Smooth muscle cell of the brain vasculature (primary cell): Measurements from ENCODE around the gene DNMT3A.

Experiments
- DNase-seq: peaks from one replicate; pipeline ENCODE4 v3.0.0-alpha.2; 2012; ENCODE audit warnings: low read depth, low spot score

The DNMT3A gene

DNA sequence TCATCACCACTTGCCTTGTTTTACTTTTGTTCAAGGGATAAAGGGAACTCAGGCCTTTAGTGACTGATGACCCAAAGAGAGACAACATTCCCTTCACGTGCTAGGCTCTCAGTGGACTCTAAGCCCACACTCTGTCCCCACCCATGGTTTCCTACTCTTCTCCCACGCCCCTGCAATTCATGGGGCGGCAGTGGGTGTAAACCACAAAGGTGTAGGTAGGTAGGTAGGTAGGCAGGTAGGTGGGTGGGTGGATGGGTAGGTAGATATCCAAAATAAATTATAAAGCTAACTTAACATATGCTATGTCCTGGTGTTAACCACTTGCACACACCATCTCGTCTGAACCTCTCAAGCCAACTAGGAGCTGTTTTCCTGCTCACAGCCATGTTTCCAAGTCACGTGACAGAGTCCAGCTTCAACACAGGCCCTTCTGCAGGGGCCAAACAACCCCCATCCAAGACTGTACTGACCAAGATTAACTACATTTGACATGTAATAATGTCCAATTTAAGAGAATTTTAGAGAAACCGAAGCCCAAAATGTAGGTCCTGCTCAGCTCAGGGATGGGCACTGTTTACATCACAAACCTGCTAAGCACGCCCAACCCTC lies 33.7 kb downstream of the DNMT3A start:
- no peak for DNase-seq

DNA sequence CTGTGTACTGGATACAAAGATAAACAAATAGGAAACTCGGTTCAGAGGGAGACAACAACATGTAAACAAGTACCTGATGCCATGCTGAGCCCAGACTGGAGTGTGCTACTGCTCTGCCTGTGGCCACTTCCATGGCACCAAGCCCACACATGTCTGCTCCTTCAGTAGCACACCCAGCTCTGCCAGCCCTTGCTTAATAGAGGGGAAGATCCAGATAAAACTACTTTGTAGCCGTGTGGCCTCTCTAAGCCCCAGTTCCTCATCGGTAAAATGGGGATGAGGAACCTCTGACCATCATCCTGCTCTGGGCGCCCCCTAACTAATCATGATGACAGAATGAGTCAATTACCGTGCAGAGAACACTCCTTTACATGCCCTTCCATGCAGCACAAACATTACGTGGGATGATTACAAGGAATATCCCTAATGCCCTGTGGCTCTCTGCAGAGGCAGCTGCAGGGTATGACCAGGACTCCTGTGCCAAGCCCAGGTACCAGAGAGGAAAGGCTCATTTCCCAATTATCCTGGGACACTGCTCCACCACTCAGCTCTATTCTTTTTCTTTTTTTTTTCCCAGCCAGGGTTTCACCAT lies 34.9 kb downstream of the DNMT3A start:
- no peak for DNase-seq

DNA sequence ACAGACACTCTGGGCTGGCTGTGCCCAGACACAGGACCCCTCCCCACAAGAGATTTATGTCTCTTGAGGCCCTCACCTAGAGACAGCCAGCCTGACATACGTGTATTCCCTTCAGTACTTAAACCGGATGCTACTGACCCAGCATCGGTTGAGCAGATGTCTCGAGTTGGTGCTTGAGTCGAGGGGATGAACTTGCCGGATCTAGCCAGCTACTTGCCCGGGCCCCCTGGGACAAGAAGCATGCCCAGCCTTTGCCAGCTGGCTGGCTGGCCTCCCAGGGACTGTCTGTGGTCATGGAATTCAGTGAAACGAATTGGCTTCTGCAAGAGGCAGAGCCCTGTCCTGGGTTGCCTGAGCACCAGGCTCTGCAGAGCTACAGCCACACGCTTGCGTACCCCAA lies 36.0 kb downstream of the DNMT3A start:
- no peak for DNase-seq

DNA sequence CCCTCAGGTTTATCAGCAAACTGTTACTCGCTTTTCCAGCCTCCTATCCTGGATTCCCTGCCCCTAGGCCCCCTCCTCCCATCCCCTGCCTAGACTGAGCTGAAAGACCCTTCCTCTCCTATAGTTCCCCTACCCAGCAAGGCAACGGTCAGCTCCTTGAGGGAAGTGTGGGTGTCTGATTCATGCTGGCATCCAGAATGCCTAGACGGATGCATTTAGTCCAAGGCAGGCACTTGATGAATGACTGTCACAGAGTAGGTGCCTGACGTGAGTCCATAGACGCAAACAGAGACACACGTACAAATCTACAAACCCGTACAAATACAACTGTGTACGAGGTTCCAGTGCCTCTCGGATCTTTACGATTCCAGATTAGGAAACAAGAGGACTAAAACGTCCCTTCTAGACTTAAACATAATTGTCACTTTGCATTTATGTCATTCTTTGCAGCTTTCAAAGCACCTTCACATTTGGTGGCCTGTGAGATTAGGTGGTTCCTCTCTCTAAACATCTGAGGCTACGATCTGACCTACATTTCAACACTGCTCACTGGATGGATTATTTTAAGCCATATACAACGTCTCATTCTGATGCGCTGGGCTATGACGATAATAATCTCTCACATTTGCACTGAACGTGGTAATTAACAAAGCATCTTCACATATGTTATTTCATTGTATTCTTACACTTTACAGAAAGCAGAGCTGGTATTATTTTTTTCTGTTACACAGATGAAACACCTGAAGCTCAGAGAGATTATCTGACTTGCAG lies 36.7 kb downstream of the DNMT3A start:
- DNase-seq = no peak

DNA sequence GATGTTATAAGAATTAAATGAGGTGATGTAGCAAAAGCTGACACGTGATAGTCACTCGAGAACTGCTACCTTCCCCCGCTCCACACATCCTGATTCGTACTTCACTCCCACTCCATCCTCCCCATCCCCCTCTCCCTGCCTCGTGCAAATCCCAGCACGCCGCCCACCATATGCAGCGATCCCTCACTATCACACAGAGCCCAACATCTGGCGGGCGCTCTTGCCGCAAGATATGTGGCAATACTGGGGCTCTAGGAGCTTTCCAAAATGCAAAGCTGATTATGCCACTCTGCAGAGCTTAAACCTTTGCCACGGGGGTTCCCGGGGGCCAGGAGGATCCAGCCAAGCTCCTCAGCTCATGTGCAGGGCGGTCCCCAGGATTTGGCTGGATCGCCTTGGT lies 37.4 kb downstream of the DNMT3A start:
- DNase-seq = no peak

DNA sequence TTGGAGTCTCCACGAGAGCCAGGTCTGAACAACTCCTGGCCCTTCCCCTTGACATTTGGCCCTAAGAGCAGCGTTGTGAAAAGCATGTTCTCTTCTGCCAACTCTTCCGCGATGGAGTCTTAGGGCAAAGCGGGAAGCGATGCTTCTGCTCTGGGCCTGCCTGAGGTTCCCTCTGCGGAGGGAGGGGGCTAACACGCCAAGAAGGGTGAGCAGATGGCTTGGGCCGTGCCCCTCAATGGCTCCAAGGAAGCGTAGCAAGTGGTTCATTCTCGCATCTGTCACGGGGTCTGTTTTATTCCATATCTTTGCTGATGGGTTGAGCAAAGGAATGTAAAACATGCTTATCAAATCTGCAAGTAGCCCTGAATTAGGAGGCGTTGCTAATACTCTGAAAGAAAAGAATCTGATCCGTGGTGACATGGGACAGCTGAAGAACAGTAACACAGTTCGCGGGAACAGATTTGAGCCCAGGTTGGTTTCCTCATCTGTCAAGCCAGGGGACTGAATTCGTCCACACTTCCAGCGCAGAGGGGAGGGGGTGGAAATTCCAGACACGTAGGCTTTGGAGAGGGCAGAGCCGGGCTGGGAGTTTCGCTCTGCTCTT lies 38.0 kb downstream of the DNMT3A start:
- DNase-seq = no peak

DNA sequence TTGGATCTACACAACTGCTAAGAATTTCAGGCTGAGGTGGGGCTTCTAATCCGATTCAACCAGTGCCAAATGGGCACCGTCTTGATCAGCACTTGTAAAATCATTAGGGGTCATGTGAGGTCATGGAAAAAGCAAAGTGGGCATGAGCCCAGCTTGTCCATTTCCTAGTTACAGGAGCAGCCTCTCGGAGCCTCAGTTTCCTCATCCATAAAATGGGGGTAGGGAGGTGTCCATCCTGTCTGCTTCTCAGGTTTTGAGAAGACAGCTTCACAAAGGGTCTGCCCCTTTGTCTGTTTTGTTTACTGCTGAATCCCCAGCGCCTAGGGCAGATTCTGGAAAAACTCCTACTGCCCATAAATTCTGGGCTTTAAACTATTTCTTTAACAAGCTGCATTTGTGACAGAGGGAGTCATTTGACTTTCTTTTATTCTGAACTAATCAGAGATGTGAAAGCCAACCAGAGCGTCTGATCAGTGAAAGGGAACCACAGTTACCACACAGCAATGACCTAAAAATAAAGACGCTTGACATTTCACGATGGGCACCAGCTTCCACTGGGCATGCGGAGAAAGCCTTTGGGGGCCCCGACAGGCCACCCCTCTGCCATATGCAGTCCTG lies 38.9 kb downstream of the DNMT3A start:
- no peak for DNase-seq

DNA sequence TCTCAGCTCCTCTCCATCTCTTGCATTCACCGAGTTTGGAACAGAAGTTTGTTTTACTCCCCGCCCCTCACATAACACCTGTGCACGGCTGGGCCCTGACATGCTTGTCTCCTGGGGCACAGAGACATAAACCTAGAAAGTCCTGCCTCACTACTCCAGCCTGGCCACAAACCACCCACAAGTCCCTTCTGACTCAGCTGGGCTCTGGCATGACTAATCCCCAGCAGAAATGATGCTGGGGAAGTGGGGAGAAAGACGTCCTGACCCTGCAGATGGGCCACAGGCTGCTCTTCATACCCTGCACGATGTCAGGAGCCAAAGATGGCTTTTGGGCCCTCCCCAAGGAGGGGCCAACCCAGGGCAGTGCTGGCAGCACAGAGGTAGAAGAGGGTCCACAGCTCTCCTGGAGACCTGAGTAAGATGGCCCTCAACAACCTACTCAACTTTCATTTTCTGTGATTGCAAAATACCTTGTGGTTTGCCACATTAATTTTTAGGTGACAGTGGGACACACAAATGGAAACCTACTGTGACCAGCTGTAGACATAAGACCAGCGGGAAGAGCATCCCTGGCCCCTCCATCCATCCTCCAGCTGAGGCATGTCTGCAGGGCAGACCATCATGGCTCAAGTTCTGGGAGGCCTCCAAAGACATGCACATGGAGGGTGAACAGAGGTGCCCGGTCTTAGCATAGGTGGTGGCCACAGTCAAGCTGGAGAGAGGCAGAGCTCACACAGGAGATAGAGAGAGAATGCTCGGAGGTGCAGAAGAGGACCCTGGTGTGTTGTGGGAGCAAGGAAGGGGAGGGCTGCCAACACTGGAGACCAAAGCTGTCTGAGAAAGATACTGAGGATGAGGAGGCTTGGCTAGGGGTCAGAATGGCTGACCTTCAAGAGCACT lies 40.0 kb downstream of the DNMT3A start:
- DNase-seq = no peak

DNA sequence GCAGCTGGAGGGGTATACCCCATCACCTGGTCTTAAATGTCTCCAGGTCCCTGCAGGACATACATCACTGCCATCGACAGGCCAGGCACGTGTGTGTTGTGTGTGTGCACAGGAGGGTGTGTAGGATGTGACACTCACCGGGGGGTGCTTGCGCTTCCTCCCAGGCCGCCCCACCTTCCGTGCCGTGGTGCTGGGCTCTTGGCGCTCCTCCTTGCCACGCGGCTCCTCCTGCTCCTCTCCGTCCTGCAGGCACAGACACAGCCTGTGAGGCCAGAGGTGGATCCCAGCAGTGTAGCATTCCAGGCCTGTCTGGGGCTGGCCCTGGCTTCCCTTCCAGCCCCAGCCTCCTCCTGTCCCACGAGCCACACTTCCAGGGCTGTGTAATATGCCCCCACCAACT lies 41.7 kb downstream of the DNMT3A start:
- DNase-seq = no peak

DNA sequence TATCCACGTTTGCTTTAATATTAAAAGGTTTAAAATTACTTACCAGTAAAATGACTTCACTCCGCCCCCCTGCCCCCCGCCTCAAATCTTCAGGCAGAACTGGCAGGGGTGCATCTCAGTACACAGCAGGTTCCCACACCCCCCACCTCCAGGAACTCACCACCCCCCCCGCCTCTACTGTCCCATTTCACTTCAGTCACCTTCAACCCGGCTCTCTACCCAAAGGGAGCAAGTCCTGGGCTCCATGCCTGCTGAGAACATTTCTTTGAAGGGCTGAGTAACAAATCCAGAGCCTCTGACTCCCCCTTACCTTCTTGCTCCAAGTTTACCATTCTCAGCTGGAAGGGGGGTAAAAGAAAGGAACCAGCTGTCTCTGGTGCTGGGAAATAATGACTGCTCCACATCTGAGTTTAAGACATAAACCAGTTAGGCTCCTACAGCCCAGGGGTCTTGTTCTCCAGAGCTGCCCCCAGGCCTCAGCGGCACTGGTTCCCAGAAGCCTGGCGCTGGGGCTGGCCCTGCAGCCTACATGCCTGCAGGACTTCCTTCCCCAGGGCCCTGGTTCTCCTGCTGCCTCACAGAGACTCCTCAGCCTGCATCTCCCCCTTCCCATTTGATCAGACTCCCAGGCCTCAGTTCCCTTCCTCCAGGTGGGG lies 42.8 kb downstream of the DNMT3A start:
- no peak for DNase-seq

DNA sequence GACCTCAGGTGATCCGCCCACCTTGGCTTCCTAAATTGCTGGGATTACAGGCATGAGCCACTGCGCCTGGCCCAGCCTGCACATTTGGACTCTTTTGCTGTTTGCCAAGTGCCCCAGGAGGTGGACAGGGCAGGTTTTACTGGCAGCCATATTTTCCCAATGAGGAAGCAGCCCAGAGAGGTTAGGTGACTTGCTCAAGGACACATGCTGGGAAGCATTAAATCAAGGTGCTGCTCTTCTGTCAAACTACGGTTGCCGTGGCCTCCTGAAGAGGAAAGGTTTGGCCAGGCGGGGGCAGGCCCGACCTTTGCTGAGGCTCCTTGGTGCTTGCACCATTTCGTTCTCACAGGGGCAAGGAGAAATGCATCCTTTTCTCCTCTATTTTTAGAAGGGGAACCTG lies 44.0 kb downstream of the DNMT3A start:
- no peak for DNase-seq

DNA sequence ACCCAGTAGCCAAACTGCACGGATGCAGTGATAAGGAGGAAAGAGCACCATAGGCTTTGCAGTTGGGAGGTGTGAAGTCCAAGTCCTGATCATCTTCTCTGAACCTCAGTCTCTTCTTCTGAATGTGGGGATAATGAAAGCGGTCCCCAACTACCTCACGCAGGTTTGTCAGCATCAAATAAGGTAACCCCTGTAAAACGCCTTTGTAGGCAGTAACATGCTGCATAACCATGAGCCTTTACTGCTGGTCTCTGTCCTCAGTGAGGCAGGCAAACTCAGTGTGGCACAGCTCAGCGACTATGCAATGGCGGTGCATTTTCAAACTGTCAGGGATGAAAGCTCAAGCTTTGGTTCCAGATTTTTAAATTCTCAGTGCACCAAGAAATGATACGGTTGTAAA lies 46.1 kb downstream of the DNMT3A start:
- no peak for DNase-seq

DNA sequence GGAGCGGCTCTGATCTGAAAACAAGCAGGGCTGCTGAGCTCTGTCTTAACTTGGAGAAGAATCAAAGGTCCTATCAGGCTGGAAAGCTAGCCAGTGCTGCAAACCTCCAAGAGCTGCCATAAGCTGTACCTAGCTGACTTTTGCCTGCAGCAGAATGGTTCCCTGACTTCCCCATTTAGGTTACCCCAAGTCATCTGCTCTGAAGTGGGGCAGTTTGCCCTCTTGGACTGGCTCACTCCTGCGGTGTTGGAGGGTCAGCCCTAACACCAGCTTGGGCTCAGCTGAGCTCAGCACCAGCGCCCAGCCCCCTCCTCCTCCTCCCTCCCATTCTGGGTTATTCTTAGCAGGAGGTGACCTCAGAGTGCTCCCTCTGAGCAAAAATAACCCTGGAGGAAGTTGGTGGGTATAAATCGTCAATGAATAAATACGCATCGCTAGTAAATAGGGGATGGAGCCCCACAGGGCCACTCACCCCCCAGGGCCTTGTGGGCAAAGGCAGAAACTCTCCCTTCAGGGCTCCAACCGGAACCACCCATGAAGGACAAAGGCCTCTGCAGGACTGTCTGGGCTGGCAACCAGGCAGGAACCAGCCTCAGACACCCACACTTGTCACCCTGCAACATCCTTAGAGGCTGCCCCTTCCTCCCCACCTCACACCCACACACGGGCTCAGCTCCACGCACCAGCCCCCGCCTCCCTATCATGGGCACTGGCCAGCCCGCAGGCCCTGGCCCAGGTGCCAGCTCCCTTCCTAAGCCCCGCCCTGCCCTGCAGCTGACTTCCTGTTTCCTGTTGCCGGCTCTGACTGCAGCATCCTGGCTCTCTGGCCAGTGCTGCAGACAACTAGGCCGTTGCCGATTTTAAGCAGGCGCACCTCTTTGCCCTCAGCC lies 46.9 kb downstream of the DNMT3A start:
- DNase-seq = no peak

DNA sequence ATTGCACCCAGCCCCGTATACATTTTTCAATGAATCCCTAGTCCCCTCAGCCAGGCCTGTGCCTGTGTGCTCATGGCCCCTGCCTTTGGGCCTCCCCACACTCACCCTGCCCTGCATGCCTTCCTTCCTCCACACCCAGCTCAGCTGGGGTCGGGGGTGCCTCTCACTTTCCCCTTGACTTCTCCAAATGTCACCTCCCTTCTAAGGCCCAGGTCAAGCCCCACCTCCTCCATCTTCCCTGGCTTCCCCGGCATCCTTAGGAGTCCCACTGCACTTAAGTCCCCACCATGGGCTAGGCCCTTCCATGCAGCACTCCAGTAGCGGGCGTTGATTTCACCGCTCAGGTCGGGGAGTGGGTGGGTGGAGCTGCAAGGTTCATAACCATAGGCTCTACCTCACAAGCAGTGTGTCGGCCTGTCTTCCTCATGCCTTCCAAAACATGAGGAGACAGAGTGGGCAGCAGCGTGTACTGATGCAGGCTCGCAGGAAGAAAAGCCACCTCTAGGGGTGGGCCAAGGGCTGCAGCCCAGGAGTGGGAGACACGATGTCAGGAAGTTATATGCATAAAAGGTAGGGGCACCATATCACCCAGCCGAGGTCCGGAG lies 47.7 kb downstream of the DNMT3A start:
- no peak for DNase-seq

DNA sequence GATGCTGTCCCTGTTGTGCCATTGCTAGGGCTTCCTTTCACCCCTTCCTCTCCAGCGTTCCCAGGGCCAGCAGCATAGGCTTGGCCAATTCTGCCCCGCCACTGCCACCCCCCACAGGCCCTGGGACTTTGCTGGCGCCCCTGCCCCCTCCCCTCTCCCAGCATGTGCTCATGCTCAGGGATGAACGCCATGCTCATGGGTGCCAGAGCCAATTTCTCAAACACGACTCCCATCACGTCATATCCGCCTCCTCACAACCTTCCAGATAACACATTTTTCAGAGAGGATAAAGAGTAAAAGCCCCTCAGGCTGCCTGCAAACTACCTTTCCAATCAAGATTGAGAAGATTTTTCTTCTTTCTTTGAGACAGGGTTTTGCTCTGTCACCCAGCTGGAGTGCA lies 48.6 kb downstream of the DNMT3A start:
- no peak for DNase-seq

DNA sequence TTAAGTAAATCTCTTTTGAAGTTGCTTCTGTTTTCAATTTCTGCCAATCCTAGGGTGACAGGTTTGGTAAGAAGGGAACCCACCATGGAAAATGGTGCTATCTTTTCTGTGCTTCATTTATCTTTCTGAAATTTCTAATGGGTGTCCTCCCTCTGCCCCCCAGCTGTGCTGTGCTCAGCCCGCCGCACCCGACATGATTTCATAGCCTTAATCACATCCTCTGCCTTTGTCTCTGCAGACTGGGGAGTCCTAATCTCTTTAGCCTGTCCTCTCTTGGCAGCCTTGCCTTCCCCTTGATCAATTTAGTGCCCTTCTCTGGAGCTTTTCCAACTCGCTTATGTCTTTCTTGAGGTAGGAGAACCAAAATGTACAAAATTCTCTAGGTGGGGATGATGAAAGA lies 49.3 kb downstream of the DNMT3A start:
- no peak for DNase-seq

DNA sequence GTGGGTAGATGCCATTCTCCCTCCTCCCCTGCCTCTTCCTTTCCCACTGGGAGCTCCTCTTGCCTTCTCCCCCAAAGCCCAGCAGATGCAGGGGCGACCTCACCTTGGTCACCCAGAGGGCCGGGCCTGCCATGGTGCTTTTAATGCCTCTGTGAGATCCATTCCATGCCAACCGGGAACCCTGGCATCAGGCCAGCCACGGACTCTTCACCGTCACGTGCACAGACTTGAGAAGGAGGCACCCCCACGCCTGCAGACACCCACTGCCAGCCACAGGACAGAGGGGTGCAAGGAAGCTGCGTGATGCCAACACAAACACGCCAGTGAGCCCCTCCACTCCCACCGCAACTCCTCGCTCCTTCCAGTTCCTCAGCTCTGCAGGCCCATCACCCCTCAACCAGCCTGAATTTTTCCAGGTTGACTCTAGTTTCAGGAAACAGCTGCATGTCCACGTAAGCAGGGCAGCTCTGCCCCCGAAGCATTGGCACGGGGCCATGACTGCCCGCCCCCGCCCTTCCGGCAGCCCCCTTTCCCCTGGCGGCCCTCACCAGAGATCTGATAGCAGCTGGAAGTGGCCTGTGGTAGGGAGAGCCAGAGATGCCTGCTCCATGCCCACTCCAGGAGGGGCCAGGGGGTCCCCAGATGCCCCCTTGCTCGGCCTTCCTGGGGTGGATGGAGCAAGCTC lies 50.8 kb downstream of the DNMT3A start:
- DNase-seq = no peak

DNA sequence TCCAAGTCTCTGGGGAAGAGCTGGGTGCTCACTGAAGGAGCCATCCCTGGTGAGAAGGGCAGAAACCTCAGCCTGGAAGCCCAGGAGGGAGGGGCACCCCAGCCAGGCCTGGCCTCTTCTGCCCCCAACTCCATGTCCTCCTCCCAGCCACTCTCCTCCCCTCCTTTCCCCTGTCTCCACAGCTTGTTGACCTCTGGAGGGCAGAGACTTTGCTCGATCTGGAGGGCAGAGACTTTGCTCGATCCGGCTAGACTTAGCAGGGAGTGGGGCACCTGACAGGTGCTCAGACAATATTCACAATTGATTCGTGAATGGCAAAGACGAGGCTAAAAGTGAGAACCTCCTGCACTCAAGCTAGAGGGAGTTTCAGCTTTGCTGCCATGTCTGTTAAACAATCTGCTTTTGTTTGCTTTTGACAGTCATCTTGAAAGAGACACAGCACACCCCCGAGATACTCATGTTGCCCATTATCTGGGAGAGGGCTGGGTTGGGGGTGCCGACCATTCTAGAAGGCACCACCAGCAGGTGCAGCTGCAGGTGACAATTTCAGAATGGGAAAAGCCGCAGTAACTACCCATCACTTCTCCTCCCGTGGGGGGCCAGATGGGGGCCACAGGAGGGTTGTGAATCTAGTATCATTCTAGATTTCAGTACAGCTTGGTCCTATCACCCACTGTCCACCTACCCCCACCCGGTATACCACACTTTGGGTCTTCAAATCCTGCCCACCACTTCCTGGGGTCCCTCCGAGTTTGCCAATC lies 54.8 kb downstream of the DNMT3A start:
- DNase-seq = no peak
